ENCODE results near the gene CCN6. TPM values are rescaled to one million over a fixed set of nuclear protein-coding genes. Genes with fewer than 3 reads are reported as not detected.

Gene CCN6
- total RNA-seq, 1 donor from 2014 or later: not detected

DNA sequence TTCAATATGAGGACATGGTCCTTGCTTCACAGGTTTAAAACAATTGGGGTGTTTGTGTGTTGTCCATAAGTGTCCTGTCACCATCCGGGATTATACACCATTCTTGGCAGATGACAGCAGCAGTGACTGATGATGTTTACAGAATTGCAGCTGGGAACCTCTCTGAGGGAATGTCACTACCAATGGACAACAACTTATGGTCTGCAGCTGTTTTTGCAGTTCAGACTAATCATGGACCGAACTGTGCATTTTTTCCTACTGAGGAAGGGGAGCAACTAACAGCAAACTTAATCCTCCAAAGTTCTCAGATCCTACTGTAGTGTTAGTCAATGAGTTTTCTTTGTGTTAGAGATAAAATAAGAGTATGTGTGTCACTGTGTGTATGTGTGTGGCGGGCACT is 59.5 kb downstream of the CCN6 start:
- intact Hi-C loops (cut with micrococcal nuclease): no loop called here
- H3K27me3 ChIP-seq (ENCODE audit: low read depth): no peaks in the 10 kb centered on the region
- H3K4me3 ChIP-seq: no peak overlapping the region
- DNase-seq: no peak
- no peaks in the 10 kb centered on the region for H3K9me3 ChIP-seq (replicated peaks)
- H3K27ac ChIP-seq (replicated peaks): peak overlapping the region; percentile 45
- H3K4me1 ChIP-seq: peaks cover 40% of the 10 kb centered on the region
- TF ChIP-seq CTCF (IDR thresholded peaks at IDR 0.05; ENCODE audit: borderline replicate concordance): no peak
- peaks cover 91% of the 10 kb centered on the region for H3K36me3 ChIP-seq

DNA sequence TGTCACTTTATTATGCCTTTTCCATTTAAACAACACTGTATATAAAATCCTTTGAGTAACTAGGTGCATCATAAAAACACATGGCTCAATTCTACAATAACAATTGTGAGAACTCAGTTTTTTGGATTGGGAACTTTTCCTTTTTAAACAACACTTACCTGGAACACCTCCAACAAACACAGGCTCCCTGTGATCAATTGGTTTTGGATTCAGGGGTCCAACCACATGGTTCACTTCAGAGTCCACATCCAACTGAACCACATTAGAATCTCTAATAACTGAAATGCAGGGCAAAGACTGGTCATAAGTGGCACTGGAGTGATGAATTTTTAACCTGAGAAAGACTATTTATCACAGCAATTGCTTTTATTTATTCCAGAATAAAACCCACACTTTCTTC is 60.0 kb downstream of the CCN6 start:
- Histone ChIP-seq H3K27me3 (ENCODE audit: low read depth) (no peaks in the 10 kb centered on the region), H3K27ac (replicated peaks) (peak overlapping the region; percentile 45), H3K36me3 (peaks cover 91% of the 10 kb centered on the region), H3K4me3 (no peak overlapping the region), H3K9me3 (replicated peaks) (no peaks in the 10 kb centered on the region), H3K4me1 (peaks cover 40% of the 10 kb centered on the region)
- TF ChIP-seq CTCF (IDR thresholded peaks at IDR 0.05; ENCODE audit: borderline replicate concordance): no peak
- intact Hi-C loops (cut with micrococcal nuclease): no loop called here
- no peak for DNase-seq

DNA sequence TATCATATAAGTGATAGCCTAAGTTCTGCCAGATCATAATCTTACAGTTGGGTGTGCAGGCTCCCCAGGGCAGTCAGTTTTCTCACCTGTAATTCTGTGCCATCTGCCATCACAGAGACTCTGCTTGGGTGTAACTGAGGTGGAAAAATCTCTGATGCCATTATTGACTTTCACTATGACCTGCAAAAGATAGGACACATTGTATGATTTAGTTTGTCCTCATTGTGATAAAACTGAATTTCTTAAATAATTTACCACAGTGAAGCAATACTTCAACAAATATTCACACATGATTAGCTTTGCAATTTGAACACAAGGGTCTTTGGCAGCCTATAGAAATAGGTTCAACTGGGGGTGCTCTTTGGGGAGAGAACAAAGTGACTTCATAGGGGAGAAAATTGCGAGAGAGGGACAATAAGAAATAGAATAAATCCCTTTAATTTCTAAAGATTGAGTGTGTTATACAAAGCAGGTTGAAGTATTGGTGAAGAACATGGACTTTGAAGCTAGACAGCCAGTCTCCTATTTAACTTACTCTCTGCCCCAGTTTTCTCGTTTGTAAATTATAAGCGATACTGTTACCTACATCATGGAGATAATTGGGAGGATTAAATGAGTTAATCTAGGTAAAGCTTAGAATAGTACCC is 60.8 kb downstream of the CCN6 start:
- intact Hi-C loops (cut with micrococcal nuclease): no loop called here
- DNase-seq: no peak
- Histone ChIP-seq H3K4me1 (peaks cover 36% of the 10 kb centered on the region), H3K27me3 (ENCODE audit: low read depth) (no peaks in the 10 kb centered on the region), H3K4me3 (no peak overlapping the region), H3K27ac (replicated peaks) (no peak overlapping the region), H3K9me3 (replicated peaks) (no peaks in the 10 kb centered on the region), H3K36me3 (peaks cover 91% of the 10 kb centered on the region)
- TF ChIP-seq CTCF (IDR thresholded peaks at IDR 0.05; ENCODE audit: borderline replicate concordance): no peak

DNA sequence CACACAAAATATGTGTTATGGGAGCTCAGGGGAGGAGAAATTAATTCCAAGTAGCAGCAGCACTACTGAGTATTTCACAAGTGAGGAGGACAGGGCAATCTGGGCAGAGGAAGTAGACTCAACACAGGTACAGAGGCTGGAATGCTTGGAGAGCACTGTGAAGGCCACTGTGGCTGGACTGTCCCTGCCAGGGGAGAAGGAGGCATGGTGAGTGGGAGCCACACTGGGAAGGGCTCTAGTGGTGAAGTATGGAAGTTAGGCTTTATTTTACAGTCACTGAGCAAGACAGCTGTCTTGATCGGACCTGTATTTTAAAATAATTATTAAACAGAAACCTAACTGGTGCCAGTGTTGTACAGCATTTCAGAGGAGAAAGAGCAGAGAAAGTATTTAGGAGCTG is 62.3 kb downstream of the CCN6 start:
- Histone ChIP-seq H3K27ac (replicated peaks) (no peak overlapping the region), H3K27me3 (ENCODE audit: low read depth) (no peaks in the 10 kb centered on the region), H3K36me3 (peaks cover 93% of the 10 kb centered on the region), H3K4me1 (peaks cover 28% of the 10 kb centered on the region), H3K4me3 (no peak overlapping the region), H3K9me3 (replicated peaks) (no peaks in the 10 kb centered on the region)
- intact Hi-C loops (cut with micrococcal nuclease): no loop called here
- no peak for TF ChIP-seq CTCF (IDR thresholded peaks at IDR 0.05; ENCODE audit: borderline replicate concordance)
- no peak for DNase-seq

DNA sequence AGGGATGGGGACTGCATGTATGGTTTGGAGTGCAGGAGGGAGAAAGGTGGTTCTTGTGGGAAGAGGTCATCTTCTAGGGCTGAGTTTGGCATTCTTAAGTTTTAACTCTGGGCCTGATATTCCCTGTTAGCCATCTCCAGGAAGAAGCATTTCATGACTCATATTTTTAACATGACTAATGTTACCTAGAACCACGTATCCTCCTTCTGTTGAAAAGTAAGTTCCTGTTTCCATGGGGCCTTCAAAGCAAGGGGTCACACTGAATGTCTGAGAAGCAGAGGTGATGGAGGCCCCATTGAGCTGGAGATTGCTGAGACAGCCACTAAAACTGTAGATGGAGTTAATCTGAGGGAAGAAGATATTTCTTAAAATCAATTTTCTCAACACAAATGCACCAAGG is 63.6 kb downstream of the CCN6 start:
- no peak for TF ChIP-seq CTCF (IDR thresholded peaks at IDR 0.05; ENCODE audit: borderline replicate concordance)
- no peak overlapping the region for H3K4me3 ChIP-seq
- intact Hi-C loops (cut with micrococcal nuclease): no loop called here
- no peaks in the 10 kb centered on the region for H3K27me3 ChIP-seq (ENCODE audit: low read depth)
- H3K27ac ChIP-seq (replicated peaks): no peak overlapping the region
- no peaks in the 10 kb centered on the region for H3K9me3 ChIP-seq (replicated peaks)
- no peak for DNase-seq
- H3K36me3 ChIP-seq: peaks cover 92% of the 10 kb centered on the region
- peaks cover 22% of the 10 kb centered on the region for H3K4me1 ChIP-seq

Data from left ventricle myocardium inferior (tissue), 1 donor.